NT2/D1 (cell line): ENCODE measurements around the gene FABP6.

Source experiments
- YY1 ChIP-seq: IDR thresholded peaks from 2 replicates; pipeline ENCODE4 v1.6.1; 2011; ENCODE audit not compliant: insufficient read length, insufficient read depth
- ZNF274 ChIP-seq: IDR thresholded peaks from 2 replicates; pipeline ENCODE4 v1.6.1; 2011; ENCODE audit warnings: mild to moderate bottlenecking, low read depth, low read length

GRCh38 chr5:160260006-160260775 is 30.9 kb downstream of the FABP6 start:
- no peak for TF ChIP-seq YY1
- TF ChIP-seq ZNF274, result no peak
